T-helper 2 cell (primary cell): ENCODE results near the gene RAD18.

Experiments used
- DNase-seq, 5 experiments: peaks; one replicate each; pipeline versions ENCODE4 v3.0.0 to v3.0.0-alpha.2; 2012 to 2022

Gene RAD18

DNA sequence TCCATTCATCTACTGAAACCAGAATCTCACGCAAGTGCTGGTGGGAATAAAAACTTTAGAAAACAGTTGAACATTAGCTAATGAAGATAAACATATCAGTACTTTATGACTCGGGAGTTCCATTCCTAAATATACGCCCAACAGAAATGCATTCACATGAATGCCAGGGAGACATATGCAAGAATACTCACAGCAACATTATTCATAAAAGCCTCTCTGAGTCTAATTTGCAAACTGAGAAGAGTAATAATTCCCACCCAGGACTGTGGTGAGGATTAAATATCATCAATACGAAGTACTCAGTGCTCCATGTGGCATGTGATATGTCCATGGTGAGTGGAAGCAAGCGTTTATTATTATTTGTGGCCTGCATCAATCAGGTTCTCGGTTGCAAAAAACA, 128.3 kb downstream of the RAD18 start:
- no peak for DNase-seq

DNA sequence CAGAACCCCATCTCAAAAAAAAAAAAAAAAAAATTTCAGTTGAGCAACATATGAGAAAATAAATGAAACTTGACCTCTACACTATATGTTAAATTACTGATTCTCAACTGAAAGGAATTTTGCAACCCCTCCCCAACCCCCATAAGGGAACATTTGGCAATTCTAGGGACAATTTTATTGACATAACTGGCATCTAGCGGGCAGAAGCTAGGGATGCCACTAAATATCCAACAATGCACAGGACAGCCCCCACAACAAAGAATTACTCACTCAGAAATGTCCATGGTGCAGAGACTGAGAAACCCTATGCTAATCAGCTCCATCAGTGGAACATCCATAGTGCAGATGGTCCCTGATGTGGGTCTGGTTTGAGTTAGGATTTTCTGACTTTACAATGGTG, 135.6 kb downstream of the RAD18 start:
- no peak for DNase-seq
